ENCODE results near the gene CRHR2. TPM values are rescaled to one million over a fixed set of nuclear protein-coding genes. Genes with fewer than 3 reads are reported as not detected.

Gene CRHR2
- total and polyA plus RNA-seq, 2 experiments from 2014 or later, result 0.14 to 1.4 TPM

- H3K79me2 ChIP-seq (replicated peaks; ENCODE audit: insufficient read depth), result no peaks in the 10 kb centered on the region
- no peak overlapping the region for H3K4me2 ChIP-seq
- H3K4me3 Mint-ChIP-seq, result no peak overlapping the region
- H3K36me3 Mint-ChIP-seq (ENCODE audit: low read depth), result no peaks in the 10 kb centered on the region
- H3K36me3 ChIP-seq (ENCODE audit: insufficient read depth), result no peaks in the 10 kb centered on the region
- TF ChIP-seq JUNB (IDR thresholded peaks at IDR 0.05; ENCODE audit: unreplicated experiment) (no peak), REST (IDR thresholded peaks at IDR 0.05; ENCODE audit: unreplicated experiment) (peak; percentile 95), ZNF114 (CRISPR knock-in tag; IDR thresholded peaks at IDR 0.05) (peak; percentile 74; the same call in 1 of the 2 replicates), EZH2 (IDR thresholded peaks at IDR 0.05; ENCODE audit: low read depth, unreplicated experiment) (no peak), STAT1 (IDR thresholded peaks at IDR 0.05; ENCODE audit: unreplicated experiment) (no peak), ZNF462 (CRISPR knock-in tag; IDR thresholded peaks at IDR 0.05) (peak; percentile 80), ETS1 (IDR thresholded peaks at IDR 0.05) (no peak), NANOG (IDR thresholded peaks at IDR 0.05; ENCODE audit: borderline replicate concordance) (no peak), ZNF331 (CRISPR knock-in tag; IDR thresholded peaks at IDR 0.05; ENCODE audit: low read depth) (peak; percentile 50), CTCF (conservative IDR thresholded peaks at IDR 0.05; ENCODE audit: low read depth in 2 of 2) (no peak), EZH2phosphoT487 (IDR thresholded peaks at IDR 0.05; ENCODE audit: unreplicated experiment) (no peak), CREB1 (CRISPR knock-in tag; IDR thresholded peaks at IDR 0.05; ENCODE audit: low read depth) (peak; percentile 18; the same call in 1 of the 2 replicates), POLR2AphosphoS5 (IDR thresholded peaks at IDR 0.05; ENCODE audit: low read depth) (no peak)
- DNase-seq (ENCODE audit: low spot score), result peak; percentile 92
- no peaks in the 10 kb centered on the region; the same call in 2 of the 3 replicates for H3K9me3 Mint-ChIP-seq
- H3K27me3 Mint-ChIP-seq (ENCODE audit: insufficient read depth, low read depth, poor library complexity), result peaks cover 6% of the 10 kb centered on the region
- H3K4me1 ChIP-seq (ENCODE audit: insufficient read depth), result no peaks in the 10 kb centered on the region
- no peak overlapping the region for H3K27ac Mint-ChIP-seq
- peak; percentile 92 for ATAC-seq
- no peak overlapping the region for H2AFZ ChIP-seq
- H3F3A ChIP-seq (replicated peaks; ENCODE audit: low read depth), result no peaks in the 10 kb centered on the region
- peaks cover 4% of the 10 kb centered on the region; the same call in 1 of the 3 replicates for H3K4me1 Mint-ChIP-seq
- no peaks in the 10 kb centered on the region for H3K27me3 ChIP-seq (ENCODE audit: insufficient read depth)
- 0 out of 2 replicates have a peak, but pooled peaks cover 4% of the 10 kb centered on the region for H4K20me1 ChIP-seq (replicated peaks; ENCODE audit: insufficient read depth)
- no peak overlapping the region for H3K4me3 ChIP-seq
- H3K9me2 ChIP-seq (ENCODE audit: insufficient read depth), result no peaks in the 10 kb centered on the region
- H3K27ac ChIP-seq (ENCODE audit: low read depth), result no peak overlapping the region
These were observed 10.3 kb downstream of the CRHR2 start for GRCh38 chr7:30671793-30672465.

All from GM23338 (cell line).